CD4-positive, alpha-beta T cell treated with Interferon gamma for 1 hour (primary cell): ENCODE measurements around the gene RTN4RL2.

ENCODE experiments used
- DNase-seq: peaks from one replicate; pipeline ENCODE4 v3.0.0-alpha.2; 2020

The RTN4RL2 gene

DNA sequence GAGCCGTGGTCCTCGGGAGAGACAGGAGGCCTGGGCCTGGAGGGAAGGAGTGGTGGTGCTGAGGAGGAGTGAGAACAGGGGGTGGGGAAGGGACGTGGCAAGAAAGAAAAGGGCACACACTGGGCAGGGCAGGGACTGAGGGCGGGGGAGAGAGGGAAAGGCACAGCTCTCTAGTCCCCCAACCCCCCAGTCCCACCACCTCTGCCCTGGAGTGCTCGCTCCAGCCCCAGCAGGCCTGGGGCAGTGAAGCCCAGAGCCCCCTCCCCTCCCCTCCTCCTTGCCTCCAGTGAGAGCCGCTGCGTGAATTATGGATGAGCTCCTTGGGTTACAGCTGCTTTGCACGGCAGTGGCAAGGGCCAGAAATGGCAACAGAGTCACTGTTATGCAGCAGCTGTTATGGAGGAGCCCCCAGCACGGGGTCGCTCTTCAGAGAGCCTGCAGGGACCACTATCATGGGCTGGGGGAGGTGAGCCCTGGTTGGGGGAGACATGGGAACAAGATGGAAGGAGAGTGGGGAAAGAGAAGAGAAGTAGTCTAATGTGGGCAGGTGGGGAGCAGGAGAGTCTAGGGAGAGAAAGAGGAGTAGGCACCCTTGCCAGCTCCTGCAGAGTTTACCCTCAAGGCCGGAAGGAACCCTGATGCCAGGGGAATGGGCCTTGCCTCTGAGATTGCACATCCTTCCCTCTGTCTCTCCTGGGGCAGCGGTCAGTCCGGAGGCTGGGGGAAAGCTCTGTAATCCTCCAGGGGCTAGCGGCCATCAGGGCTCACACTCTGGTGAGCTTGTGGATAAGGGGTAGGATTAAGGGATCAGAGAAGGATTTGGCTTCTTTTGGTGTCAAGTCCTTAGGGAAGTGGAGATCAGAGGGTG lies 3.6 kb downstream of the RTN4RL2 start:
- DNase-seq, result no peak

DNA sequence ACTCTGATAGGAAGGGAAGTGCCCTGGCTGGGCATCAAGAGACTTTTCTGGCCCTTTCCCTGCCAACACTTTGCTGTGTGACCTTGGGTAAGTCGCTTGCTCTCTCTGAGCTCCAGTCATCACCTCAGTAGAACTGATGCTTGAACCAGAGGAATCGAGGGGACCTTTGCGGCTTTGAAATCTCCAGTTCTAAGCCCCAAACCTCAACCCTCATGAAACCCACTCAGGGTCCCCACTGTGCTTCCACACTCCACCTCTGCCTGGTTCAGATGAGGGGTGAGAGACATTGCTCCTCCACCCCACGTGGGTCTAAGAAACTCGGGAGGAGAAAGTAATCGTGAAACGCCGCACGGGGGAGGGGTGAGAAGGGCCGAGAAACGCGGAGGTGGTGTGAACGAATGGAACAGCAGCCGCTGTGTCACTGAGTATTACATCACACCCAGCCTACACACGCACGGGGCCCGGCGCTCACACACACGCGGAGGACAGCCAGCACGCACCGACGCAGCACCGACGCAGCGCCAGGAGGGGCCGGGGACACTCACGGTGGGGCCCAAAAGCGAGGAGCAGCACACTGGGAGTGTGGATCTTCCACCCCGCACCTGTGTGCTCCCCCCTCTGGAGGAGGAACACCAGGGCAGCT lies 4.3 kb downstream of the RTN4RL2 start:
- DNase-seq, result no peak

DNA sequence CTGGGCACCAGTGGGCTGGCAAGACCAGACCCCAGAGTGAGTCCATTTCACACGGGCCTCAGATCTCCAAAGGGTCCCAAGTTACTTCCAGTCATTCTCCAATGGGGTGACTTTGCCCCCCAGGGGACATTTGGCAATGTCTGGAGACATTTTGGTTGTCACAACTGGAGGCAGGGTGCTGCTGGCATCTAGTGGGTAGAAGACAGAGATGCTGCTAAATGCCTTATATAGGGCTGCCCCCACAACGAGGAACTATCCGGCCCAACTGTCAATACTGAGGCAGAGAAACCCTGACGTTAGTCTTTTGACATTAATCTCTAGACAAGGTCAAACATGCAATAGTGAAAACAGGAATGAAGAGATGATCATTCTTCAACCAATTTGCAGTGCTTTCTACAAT lies 6.4 kb downstream of the RTN4RL2 start:
- DNase-seq, result no peak

DNA sequence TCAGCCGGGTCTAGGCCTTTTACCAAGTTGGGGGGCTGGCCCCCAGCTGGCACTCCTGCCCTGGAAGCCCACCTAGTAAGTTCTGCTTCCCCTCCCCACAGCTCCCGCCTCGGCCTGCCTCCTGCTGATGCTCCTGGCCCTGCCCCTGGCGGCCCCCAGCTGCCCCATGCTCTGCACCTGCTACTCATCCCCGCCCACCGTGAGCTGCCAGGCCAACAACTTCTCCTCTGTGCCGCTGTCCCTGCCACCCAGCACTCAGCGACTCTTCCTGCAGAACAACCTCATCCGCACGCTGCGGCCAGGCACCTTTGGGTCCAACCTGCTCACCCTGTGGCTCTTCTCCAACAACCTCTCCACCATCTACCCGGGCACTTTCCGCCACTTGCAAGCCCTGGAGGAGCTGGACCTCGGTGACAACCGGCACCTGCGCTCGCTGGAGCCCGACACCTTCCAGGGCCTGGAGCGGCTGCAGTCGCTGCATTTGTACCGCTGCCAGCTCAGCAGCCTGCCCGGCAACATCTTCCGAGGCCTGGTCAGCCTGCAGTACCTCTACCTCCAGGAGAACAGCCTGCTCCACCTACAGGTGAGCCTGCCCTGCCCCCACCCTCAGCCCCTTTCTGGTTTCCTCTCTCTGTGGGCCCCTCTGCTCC lies 7.3 kb downstream of the RTN4RL2 start:
- DNase-seq, result no peak

DNA sequence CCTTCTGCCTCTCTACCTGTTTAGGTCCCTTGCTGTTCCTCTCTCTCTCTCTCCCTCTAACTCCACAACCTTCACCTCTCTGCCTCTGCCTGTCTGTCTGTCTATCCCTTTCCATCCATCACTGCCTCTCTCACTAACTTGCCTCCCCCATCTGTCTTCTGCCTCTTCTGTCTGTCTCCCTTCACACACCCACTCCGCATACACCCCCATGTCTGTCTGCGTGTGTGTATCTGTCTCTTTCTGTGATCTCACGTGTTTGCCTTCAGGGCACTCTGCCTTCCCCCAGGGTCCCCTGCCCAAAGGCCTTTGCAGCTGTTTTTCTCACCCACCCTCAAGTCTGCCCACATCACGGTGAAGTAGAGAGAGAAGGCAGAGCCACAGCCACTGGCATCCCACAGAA lies 7.9 kb downstream of the RTN4RL2 start:
- DNase-seq, result no peak

DNA sequence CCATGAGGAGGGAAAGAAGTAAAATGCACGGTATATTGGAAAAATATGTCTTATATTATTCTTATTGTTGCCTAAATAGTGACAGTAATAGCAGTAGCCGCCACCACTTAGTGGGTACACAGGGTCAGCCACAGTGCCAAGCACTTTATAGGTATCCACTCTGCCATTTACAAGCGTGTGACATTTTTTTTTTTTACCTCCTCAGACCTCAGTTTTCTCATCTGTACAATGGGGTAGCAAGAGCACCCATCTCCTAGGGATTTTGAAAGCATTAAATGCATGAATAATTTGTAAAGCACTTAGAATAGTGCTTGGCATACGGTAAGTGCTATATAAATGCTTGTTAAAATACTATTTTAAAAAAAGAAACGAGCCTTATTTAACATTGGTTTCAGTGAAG lies 8.9 kb downstream of the RTN4RL2 start:
- no peak for DNase-seq

DNA sequence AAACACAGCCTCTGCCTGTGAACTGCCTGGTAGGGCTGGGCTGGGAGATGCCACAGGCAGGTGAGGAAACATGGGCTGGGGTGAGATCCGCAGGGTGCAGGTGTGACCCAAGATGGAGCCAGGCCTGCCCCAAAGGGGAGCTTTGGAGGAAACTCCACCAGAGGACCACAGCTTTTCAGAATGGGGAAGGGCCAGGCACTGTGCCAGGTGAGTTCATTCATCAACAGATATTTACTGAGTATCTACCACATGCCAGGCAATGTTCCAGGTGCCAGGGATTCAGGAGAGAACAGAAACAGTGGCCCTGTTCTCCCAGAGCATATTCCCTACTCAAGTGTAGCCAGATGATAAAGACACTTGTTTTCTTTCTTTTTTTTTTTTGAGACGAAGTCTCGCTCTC lies 11.2 kb downstream of the RTN4RL2 start:
- no peak for DNase-seq

DNA sequence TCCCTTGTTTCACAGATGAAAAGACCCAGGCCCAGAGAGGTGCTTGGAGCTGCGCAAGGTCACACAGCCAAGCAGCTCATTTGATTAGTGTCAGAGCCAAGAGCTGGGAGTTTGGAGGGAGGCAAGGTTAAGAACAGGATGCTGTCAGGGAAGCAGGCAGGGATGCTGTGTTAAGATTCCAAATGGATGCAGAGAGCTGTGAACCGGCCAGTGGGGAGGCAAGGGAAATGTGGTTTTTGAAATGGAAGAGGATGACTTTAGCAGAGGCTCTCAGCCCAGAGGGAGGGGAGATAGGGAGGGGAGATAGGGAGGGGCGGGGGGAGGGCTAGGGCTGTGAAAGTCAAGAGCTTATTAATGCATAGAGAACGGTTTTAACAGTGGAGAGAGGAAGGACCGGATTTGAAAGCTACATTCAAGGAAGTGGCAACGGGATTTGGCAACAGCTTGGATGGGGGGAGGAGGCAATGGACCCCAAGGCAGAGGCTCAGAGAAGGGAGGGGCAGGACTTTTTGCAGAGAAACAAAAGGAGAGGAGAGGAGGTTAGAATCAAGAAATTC lies 13.0 kb downstream of the RTN4RL2 start:
- no peak for DNase-seq

DNA sequence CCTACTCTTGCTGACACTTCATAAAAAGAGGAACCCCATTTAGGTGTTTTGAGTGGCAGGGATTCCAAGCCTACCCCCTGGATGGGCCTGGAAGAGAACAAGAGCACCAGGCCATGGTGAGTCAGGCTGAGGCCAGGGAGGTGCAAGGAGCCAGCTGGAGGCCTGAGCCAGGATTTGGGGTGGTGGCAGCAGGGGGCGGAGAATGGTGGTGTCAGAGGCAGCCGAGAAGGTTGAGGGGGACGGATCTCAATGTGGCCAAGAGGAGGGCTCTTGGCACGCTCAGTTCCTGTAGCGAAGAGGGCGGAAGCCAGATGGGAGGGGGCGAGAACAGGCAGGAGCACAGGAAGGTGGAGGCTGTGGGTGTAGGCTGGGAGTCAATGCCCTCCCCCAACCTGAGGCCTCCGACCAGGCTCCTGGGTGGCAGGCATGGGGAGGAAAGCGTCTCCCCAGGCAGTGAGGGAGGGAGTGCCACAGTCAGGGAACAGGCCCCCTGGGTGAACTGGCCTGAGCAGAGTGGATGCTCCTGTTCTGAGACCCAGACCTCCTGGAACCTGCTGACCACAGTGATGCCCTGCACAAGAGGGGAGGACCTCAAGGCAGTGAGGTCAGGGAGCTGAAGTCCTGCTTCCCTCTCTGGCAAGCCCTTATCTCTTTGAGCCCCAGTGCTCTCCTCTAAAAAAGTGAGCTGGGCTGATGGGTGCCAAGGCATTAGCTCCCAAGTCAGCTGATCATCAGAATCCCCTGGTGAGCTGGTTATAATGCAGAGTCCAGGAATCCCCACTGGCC lies 13.9 kb downstream of the RTN4RL2 start:
- DNase-seq, result peak; percentile 25

DNA sequence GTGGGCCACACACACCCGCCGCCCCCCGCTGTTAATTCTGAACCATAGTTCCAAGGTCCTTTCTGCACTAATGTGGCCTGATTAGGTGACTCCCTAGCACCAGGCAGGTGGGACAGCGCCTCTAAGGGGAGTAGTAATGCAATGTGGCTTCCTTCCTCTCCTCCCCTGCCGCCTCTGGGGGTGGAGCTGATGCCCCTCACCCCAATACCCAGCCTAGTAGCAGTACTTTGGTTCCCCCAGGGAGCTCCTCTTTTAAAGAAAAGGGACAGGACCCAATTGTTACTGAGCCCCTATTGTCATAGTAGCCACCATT lies 14.4 kb downstream of the RTN4RL2 start:
- DNase-seq, result no peak

DNA sequence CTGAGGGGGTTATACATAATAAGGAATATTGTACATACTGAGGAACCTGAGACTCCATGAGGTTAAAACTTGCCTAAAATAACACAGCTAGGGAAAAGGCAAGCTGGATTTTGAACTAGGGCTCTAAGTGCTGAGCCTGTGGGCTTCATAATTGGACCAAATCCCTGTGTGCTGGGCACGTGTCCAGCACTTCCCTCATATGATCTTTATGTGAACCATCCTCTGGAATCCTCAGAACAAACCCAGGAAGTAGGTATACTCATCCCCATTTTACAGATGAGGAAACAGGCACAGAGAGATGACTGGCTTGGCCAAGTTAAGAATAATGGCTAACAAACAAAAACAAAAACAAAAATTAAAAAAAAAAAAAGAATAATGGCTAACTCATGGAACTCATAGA lies 14.9 kb downstream of the RTN4RL2 start:
- DNase-seq, result no peak

DNA sequence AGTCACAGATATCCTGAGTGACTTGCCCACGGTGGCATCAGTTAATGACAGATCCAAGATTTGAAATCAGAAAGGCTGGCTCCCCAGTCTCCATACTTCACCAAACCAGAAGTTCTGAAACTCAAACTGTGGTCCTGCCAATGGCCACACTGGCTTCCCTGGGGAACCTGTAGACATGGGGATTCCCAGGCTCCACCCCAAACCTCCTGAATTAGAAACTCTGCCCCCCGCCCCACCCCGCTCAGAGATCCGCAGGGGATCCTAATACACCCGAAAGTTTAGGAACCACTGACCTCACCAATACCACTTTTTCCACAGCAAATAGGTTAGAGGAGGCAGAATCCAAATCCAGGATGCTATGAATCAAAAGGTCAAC lies 15.3 kb downstream of the RTN4RL2 start:
- DNase-seq, result no peak

DNA sequence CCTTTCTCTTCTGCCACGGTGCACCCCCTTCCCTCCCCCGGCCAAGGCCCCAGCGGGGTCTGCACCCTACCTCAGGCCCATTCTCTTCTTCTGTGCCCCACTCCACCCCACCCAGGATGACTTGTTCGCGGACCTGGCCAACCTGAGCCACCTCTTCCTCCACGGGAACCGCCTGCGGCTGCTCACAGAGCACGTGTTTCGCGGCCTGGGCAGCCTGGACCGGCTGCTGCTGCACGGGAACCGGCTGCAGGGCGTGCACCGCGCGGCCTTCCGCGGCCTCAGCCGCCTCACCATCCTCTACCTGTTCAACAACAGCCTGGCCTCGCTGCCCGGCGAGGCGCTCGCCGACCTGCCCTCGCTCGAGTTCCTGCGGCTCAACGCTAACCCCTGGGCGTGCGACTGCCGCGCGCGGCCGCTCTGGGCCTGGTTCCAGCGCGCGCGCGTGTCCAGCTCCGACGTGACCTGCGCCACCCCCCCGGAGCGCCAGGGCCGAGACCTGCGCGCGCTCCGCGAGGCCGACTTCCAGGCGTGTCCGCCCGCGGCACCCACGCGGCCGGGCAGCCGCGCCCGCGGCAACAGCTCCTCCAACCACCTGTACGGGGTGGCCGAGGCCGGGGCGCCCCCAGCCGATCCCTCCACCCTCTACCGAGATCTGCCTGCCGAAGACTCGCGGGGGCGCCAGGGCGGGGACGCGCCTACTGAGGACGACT lies 15.9 kb downstream of the RTN4RL2 start:
- DNase-seq, result no peak

DNA sequence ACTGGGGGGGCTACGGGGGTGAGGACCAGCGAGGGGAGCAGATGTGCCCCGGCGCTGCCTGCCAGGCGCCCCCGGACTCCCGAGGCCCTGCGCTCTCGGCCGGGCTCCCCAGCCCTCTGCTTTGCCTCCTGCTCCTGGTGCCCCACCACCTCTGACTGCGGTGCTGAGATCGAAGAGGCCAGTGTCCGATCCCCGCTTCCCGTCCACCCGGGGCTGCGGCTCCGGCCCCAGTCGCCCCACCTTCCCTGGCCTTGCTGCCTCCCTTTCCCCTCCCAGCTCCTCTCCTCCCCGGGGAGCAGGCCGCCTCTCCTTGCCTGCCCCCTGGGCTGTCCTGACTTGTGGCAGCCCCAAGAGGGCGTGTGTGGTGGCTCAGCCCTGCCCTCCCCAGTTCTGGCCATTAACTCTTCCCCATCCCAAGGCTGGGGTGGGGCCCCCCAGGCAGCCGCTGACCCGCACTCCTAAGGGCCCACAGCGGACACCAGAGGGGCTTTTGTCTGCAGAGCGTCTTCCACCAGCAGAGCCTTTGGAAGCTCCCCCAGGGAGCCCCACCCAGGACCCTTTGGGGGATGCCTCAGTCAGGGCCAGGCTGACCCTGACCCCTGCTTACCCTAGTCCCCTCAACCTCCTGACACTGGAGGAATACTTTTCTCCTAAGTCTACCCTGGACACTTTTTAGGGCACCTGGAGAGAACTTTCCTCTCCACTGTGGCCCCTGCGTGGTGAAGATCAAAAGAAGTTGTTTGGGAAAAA lies 16.6 kb downstream of the RTN4RL2 start:
- peak; percentile 37 for DNase-seq

DNA sequence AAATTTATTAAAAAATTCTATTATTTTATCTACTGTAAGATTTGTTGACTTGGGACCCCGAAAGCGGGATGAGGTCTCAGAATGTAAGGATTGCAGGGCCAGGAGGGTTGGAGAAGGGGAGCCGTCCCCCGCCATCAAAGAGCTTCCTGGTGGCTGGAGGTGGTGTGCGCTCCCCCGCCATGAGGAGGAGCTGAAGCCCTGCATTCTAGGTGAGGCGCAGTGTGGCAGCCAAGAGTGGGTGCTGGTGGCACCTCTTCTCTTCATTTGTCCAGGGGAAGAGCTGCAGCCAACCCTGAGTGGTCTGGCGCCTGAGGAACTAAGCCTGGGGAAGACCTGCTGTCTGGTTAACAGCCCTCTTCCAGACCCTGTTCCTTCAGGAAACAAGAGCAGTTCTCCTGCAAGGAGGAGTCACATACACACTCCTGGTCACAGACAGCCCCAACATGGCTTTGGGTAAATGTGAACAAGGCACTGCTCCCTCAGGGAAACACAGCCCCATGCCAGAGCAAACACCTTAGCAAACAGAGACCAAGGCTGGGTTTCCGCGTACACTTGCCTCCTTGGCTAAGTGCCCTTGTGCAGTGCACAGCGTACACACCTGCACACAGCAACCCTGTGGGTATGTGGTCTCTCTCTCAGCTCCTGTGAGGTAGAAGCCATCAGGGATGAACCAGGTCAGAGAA lies 17.3 kb downstream of the RTN4RL2 start:
- DNase-seq, result no peak

DNA sequence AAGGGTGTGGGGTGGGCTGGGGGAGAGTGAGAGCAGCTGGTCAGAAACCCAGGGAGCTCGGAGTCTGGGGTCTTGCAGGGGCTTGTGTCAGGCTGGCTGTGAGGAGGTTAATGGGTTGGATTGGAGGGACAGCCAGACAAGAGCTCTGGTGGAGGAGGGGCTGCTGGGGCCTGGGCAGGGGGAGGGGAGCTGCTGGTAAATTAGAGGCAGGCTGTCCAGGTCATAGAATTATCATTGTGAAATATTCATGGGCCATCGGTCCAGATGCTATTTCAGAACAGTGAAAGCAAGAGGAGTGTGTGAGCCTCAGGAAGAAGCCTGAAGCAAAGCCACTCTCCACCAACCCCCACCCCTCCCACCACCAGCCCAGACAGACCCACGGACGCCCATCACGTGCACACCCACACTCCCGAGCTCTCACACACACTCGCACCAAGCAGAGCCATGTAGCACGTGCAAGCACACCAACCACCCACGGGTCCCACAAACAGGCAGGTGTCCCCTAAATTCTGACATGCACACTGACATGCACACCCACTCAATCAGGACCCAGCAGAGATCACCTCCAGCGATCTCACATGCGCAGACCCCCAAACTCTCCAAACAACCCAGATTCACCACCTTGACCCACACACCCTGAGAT lies 18.8 kb downstream of the RTN4RL2 start:
- no peak for DNase-seq

DNA sequence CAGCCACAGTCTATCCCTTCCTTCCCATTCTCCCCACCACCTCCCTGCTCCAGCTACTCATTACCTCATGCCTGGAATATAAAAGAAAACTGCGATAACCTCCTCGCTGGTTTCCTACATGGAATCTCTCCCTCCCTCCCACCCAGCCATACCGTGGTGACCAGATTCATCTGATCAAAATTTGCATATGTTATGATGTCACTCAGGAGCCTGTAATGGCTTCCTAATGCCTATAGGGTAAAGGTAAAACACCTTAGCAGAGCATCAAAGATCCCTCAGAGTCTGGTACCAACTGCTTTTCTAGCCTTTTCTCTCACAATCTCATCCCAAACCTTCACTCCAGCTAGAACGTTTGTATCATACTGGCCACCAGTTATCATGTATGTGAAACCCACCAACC lies 19.6 kb downstream of the RTN4RL2 start:
- no peak for DNase-seq

DNA sequence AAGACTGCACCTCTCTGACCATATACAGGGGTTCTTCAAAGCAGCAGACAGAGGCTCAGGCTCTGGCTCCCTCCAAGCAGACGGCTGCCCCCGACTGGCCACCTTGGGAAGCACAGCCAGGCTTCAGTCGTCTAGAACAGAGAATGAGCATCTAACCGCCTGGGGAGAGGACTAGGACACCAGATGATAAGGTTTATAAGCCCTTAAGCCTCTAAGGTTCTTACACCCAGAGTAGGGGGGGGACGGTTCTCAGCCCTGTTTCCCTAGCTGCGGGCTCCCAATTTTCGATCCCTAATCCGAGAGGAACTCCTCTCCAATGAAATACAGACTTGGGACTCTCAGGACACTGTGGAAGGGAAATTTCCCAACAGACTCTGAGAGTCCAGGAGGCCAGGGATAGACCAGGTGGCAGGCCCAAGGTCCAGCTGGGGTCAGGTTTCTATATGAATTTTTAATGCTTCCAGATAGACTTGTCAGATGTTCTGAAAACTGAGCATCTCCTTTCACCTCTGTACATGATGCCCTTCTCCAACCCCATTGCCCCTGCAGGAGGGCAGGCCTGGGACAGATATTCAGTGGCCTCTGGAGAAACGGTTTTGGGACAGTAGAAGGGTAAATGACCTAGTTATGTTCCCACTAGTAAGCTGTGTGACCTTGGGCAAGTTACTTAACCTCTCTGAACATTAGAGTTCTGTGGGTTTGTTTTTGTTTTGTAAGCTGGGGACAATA lies 20.2 kb downstream of the RTN4RL2 start:
- peak; percentile 57 for DNase-seq

DNA sequence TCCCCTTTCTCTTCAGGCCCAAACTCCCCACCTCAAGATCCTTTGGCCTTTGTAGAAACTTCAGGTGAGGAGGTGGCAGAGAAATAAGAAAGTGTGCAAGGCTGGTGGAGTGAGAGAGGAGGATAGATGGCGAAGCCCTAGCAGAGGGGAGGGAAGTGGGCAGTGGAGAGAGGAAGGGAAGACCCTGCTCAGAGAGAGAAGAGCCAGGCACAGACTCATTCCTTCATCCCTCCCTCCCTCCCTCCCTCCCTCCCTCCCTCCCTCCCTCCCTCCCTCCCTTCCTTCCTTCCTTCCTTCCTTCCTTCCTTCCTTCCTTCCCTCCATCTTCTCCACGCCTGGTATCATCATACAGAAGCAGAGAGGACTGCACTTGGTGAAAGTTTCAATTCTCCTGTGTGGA lies 21.0 kb downstream of the RTN4RL2 start:
- no peak for DNase-seq
